Progenitor cell of endocrine pancreas (in vitro differentiated cells): Measurements from ENCODE around the gene ANO7. TPM values are rescaled to one million over a fixed set of nuclear protein-coding genes. Genes with fewer than 3 reads are reported as not detected.
"Not testable (repeated sequence)": the region's sequence is repeated elsewhere in the genome, so short reads cannot be mapped to it uniquely, and the experiment has no call there.

Experiments used
- DNase-seq: peaks from one replicate; pipeline ENCODE4 v3.0.0; 2021; ENCODE audit warnings: low spot score; ENCODE audit not compliant: unreplicated experiment
- H3K27ac Mint-ChIP-seq: 2 replicates; pipeline ENCODE4 v1.8.0; 2021; ENCODE audit warnings: mild to moderate bottlenecking, moderate library complexity, mixed read lengths
- H3K27me3 Mint-ChIP-seq: 2 replicates; pipeline ENCODE4 v1.8.0; 2021; ENCODE audit warnings: mixed read lengths
- H3K36me3 Mint-ChIP-seq: 2 replicates; pipeline ENCODE4 v1.8.0; 2022; ENCODE audit warnings: mixed read lengths; ENCODE audit not compliant: insufficient read depth
- H3K4me1 Mint-ChIP-seq: 2 replicates; pipeline ENCODE4 v1.8.0; 2021; ENCODE audit warnings: low read depth, mixed read lengths
- H3K4me3 Mint-ChIP-seq: 2 replicates; pipeline ENCODE4 v1.8.0; 2021; ENCODE audit warnings: low read depth, mild to moderate bottlenecking, moderate library complexity, mixed read lengths
- H3K9me3 Mint-ChIP-seq: 2 replicates; pipeline ENCODE4 v1.8.0; 2021; ENCODE audit warnings: low read depth, mixed read lengths
- total RNA-seq: library from RNA; stranded (reverse); gene quantifications from 2 replicates; pipeline ENCODE4 v1.2.1, GENCODE V29; 2021
- TF ChIP-seq, protein P1 (sequence below): fragments of 200-600 bp; sonication (generic); IDR thresholded peaks from one replicate; pipeline ENCODE4 v1.5.0; 2021; ENCODE audit warnings: antibody characterized with exemption, mild to moderate bottlenecking; ENCODE audit not compliant: unreplicated experiment

Gene ANO7
- total RNA-seq, 1 donor from 2014 or later = 2.5 TPM

DNA sequence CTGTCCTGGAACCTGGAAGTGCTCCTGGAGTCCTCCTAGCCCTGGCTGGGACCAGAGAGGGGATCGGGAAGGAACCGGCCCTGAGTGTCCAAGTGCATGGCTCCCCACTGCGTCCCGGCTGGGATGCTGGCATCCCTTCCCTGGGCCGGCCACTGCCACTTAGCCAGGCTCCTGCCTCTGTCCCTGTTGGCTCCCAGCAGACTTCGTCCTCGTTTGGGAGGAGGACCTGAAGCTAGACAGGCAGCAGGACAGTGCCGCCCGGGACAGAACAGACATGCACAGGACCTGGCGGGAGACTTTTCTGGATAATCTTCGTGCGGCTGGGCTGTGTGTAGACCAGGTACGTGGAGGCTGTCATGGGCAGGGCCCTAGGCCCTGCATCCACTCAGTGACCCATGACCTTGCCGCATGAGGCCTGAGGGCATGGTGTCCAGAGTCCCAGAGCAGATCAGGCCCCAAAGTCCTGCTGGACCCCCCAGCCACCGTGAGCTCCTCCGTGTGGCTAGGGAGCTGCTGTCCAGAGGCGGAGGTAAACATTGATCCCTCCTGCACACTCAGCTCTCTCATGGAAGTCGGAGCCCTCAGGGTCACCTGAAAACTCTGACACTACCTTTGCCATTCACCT lies 7.1 kb downstream of the ANO7 start:
- no peak overlapping the region for H3K27ac Mint-ChIP-seq
- no peaks in the 10 kb centered on the region for H3K4me1 Mint-ChIP-seq
- no peak for DNase-seq
- H3K9me3 Mint-ChIP-seq = no peaks in the 10 kb centered on the region
- TF ChIP-seq, protein P1, sequence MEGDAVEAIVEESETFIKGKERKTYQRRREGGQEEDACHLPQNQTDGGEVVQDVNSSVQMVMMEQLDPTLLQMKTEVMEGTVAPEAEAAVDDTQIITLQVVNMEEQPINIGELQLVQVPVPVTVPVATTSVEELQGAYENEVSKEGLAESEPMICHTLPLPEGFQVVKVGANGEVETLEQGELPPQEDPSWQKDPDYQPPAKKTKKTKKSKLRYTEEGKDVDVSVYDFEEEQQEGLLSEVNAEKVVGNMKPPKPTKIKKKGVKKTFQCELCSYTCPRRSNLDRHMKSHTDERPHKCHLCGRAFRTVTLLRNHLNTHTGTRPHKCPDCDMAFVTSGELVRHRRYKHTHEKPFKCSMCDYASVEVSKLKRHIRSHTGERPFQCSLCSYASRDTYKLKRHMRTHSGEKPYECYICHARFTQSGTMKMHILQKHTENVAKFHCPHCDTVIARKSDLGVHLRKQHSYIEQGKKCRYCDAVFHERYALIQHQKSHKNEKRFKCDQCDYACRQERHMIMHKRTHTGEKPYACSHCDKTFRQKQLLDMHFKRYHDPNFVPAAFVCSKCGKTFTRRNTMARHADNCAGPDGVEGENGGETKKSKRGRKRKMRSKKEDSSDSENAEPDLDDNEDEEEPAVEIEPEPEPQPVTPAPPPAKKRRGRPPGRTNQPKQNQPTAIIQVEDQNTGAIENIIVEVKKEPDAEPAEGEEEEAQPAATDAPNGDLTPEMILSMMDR = no peak
- no peak overlapping the region for H3K4me3 Mint-ChIP-seq
- no peaks in the 10 kb centered on the region for H3K27me3 Mint-ChIP-seq
- H3K36me3 Mint-ChIP-seq = no peaks in the 10 kb centered on the region

DNA sequence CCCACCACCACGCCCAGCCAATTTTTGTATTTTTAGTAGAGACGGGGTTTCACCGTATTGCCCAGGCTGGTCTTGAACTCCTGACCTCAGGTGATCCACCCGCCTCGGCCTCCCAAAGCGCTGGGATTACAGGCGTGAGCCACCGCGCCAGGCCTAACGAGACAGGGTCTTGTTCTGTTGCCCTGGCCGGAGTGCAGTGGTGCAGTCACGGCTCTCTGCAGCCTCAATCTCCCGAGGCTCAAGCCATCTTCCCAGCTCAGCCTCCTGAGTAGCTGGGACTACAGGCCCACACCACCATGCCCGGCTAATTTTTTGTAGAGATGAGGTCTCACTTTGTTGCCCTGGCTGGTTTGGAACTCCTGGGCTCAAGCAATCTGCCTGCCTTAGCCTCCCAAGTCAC lies 8.8 kb downstream of the ANO7 start:
- not testable (repeated sequence) for H3K4me3 Mint-ChIP-seq, H3K27ac Mint-ChIP-seq, H3K27me3 Mint-ChIP-seq, DNase-seq, H3K9me3 Mint-ChIP-seq, H3K4me1 Mint-ChIP-seq, H3K36me3 Mint-ChIP-seq

DNA sequence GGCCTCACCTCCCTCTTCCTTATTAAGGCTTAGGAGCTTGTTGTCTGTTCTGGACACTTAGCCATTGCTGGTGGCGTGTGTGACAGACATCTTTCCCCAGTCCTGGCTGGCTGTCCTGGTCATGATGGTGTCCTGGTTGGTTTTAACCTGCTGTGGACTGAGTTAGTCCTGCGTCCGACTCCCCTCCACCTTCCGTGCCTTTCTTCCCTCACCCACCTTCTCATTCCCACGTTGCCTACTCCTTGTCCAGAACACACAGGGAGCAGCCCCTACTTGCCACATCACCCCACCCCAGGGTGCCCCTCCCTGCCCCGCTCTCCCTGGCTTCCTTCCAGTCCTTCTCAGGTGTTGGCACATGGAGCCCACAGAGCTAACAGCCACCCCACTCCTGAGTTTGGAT lies 9.5 kb downstream of the ANO7 start:
- Mint-ChIP-seq H3K4me3 (no peak overlapping the region), H3K27me3 (no peaks in the 10 kb centered on the region), H3K36me3 (no peaks in the 10 kb centered on the region), H3K9me3 (no peaks in the 10 kb centered on the region), H3K27ac (no peak overlapping the region), H3K4me1 (no peaks in the 10 kb centered on the region)
- no peak for DNase-seq
- TF ChIP-seq, protein P1 = no peak

DNA sequence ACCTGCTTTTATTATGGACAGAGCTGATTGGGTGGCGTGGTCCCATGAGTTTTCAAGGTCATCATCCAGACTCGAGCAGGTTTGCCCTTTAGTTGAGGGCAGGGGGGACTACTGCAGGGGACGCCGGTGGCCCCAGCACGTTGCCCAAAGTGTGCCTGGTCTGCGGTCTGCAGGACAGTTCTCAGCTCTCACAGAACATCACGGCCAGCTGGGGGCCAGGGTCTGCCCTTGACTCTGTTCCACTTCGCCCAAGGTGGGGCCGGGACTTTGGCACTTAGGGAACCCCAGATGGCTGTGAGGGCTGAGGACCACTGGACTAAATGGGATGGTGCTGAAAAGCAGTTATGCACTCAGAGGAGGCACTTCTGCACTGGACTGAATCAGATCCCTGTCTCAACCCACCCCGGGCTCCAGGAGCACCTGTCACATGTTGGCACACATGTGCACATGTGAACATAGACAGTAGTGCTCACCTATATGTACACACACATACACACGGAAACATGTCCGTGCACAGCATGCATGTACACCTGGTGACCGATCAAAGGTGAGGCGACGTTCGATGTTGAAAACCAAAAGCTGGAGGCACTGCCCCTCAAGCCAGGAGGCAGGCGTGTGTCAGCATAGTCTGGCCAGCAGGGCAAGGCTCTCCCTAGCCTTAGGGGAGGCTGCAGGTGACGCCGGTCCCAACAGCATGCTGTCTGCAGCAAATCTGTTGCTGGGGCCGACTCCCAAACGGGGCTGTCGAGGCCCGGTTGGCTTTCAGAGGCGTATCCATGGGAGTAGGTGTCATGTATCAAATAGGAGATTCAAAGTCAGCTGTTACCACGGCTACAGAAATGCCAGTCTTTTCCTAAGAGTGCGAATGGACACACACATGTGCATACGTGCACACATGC lies 10.2 kb downstream of the ANO7 start:
- H3K4me1 Mint-ChIP-seq = no peaks in the 10 kb centered on the region
- no peak overlapping the region for H3K27ac Mint-ChIP-seq
- no peaks in the 10 kb centered on the region for H3K27me3 Mint-ChIP-seq
- H3K4me3 Mint-ChIP-seq = no peak overlapping the region
- no peaks in the 10 kb centered on the region for H3K9me3 Mint-ChIP-seq
- no peak for DNase-seq
- TF ChIP-seq, protein P1 = no peak
- H3K36me3 Mint-ChIP-seq = no peaks in the 10 kb centered on the region

DNA sequence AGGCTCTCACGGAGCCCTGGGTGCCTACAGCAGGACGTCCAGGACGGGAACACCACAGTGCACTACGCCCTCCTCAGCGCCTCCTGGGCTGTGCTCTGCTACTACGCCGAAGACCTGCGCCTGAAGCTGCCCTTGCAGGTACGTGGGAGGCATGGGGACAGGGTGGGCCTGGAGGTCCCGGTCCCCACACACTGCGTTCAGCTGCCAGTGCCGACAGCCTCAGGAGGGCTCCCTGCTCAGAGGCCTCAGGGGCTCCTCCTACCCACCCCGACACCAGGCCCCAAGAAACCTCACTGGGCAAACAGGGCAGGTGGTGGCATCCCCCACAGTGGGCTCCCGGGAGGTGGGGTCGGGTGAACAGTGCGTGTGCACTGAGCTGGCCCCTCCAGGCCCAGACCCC lies 10.8 kb downstream of the ANO7 start:
- H3K4me3 Mint-ChIP-seq = no peak overlapping the region
- no peaks in the 10 kb centered on the region for H3K27me3 Mint-ChIP-seq
- no peaks in the 10 kb centered on the region for H3K9me3 Mint-ChIP-seq
- H3K36me3 Mint-ChIP-seq = no peaks in the 10 kb centered on the region
- no peak for DNase-seq
- TF ChIP-seq, protein P1 = no peak
- no peaks in the 10 kb centered on the region for H3K4me1 Mint-ChIP-seq
- no peak overlapping the region for H3K27ac Mint-ChIP-seq
